ENCODE data around the gene CENPN. TPM values are rescaled to one million over a fixed set of nuclear protein-coding genes. Genes with fewer than 3 reads are reported as not detected.

CENPN gene
- total RNA-seq, 3 donors from 2014 or later (not counting 1 experiment from before 2014, with no cell fraction given) = 6.6 to 11.6 (median 9.0) TPM

GRCh38 chr16:80976946-80977345 lies 30.1 kb upstream of the CENPN start:
- intact Hi-C loops (cut with micrococcal nuclease) = no loop called here
- Mint-ChIP-seq H3K27me3 (ENCODE audit: low read depth in 2 of 2) (no peaks in the 10 kb centered on the region), H3K4me3 (no peak overlapping the region), H3K9me3 (no peaks in the 10 kb centered on the region), H3K27ac (no peak overlapping the region), H3K4me1 (peaks cover 0 to 6% of the 10 kb centered on the region in 2 donors), H3K36me3 (peaks cover 6% of the 10 kb centered on the region)
- no peak overlapping the region for H3K27ac ChIP-seq (ENCODE audit: low read length)
- H3K27me3 ChIP-seq (ENCODE audit: control insufficient read depth, insufficient read depth, low read length) = no peaks in the 10 kb centered on the region
- H3K9me3 ChIP-seq (ENCODE audit: control insufficient read depth, insufficient read depth, low read length) = no peaks in the 10 kb centered on the region
- no peak overlapping the region for H3K4me3 ChIP-seq (ENCODE audit: low read length)
- ATAC-seq (no peak), DNase-seq (no peak)
- no peak for TF ChIP-seq CTCF (IDR thresholded peaks at IDR 0.05)
- no peaks in the 10 kb centered on the region for H3K4me1 ChIP-seq (ENCODE audit: control insufficient read depth, insufficient read depth, low read length)
- peaks cover 23% of the 10 kb centered on the region for H3K36me3 ChIP-seq (ENCODE audit: control insufficient read depth, insufficient read depth, low read length)
- WGBS (ENCODE audit: insufficient coverage) = 100% methylated on average over 1 of the region's 1 CpG

- Histone ChIP-seq H3K4me3 (ENCODE audit: low read length) (no peak overlapping the region), H3K4me1 (ENCODE audit: control insufficient read depth, insufficient read depth, low read length) (no peaks in the 10 kb centered on the region), H3K27ac (ENCODE audit: low read length) (no peak overlapping the region), H3K36me3 (ENCODE audit: control insufficient read depth, insufficient read depth, low read length) (peaks cover 10% of the 10 kb centered on the region), H3K27me3 (ENCODE audit: control insufficient read depth, insufficient read depth, low read length) (no peaks in the 10 kb centered on the region), H3K9me3 (ENCODE audit: control insufficient read depth, insufficient read depth, low read length) (no peaks in the 10 kb centered on the region)
- intact Hi-C loops (cut with micrococcal nuclease) = no loop called here
- DNase-seq (no peak), ATAC-seq (no peak)
- Mint-ChIP-seq H3K9me3 (no peaks in the 10 kb centered on the region), H3K27ac (no peak overlapping the region), H3K27me3 (ENCODE audit: low read depth in 2 of 2) (no peaks in the 10 kb centered on the region), H3K4me3 (no peak overlapping the region), H3K4me1 (peaks cover 5% of the 10 kb centered on the region in 2 donors), H3K36me3 (no peaks in the 10 kb centered on the region)
- no peak for TF ChIP-seq CTCF (IDR thresholded peaks at IDR 0.05)
These were observed 25.9 kb upstream of the CENPN start for GRCh38 chr16:80981103-80981502.

DNA sequence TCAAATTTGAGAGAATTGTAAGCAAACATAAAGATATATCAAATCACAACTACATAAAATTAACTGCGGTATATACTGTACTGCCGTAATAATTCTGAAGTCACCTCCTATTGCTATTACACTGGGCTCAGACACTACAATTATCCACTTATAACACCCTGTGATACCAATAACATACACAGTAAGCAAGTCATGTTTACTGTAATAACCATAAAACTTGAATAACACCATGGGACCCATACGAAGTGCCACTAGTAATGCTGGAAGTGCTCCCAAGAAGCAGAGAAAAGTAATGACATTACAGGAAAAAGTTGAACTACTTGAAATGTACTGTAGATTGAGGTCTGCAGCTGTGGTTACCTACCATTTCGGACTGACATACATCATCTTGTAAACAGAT lies 24.4 kb upstream of the CENPN start:
- TF ChIP-seq CTCF (IDR thresholded peaks at IDR 0.05) = no peak
- Mint-ChIP-seq H3K27me3 (ENCODE audit: low read depth in 2 of 2) (no peaks in the 10 kb centered on the region), H3K36me3 (no peaks in the 10 kb centered on the region), H3K4me3 (no peak overlapping the region), H3K4me1 (peaks cover 11 to 15% of the 10 kb centered on the region in 2 donors), H3K27ac (no peak overlapping the region), H3K9me3 (no peaks in the 10 kb centered on the region)
- DNase-seq = no peak
- WGBS (ENCODE audit: insufficient coverage) = 73% methylated on average over 4 of the region's 4 CpGs
- H3K4me3 ChIP-seq (ENCODE audit: low read length) = no peak overlapping the region
- H3K27me3 ChIP-seq (ENCODE audit: control insufficient read depth, insufficient read depth, low read length) = no peaks in the 10 kb centered on the region
- H3K4me1 ChIP-seq (ENCODE audit: control insufficient read depth, insufficient read depth, low read length) = no peaks in the 10 kb centered on the region
- no peak for ATAC-seq
- no peak overlapping the region for H3K27ac ChIP-seq (ENCODE audit: low read length)
- H3K9me3 ChIP-seq (ENCODE audit: control insufficient read depth, insufficient read depth, low read length) = no peaks in the 10 kb centered on the region
- peaks cover 10% of the 10 kb centered on the region for H3K36me3 ChIP-seq (ENCODE audit: control insufficient read depth, insufficient read depth, low read length)
- intact Hi-C loops (cut with micrococcal nuclease) = no loop called here

DNA sequence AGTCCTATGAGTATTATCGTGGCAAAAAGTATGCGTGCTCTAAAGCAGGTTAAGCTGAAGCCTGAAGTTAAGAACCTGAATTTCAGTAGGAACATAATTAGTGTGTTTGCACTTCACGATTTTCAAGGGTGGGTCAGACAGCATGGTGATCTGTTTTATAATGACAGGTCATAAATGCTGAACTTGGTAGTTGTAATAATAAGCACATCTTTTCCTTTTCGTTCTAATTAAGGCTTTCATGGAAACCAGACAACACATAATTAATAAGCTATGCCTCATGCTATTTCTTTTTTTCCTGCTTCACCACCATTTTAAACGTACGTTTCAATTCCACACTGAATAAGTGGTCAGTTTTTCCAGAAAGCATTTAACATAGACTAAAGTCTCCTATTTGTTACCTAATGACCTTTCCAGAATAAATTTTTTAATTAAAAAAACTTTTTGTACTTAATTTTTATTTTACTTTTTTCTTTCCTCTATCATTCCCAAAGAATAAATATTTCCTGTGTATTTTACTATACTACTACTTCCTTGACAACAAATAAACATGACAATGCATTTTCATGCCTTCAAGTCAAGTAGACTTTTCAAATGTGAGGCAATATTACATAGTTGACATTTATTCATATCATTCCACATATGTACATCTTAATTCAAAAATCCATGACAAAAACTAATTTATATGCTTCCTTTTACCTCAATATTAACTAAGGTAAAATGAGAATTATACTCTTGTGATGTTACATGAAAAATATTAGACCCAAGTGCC lies 22.7 kb upstream of the CENPN start:
- no peak overlapping the region for H3K27ac Mint-ChIP-seq
- no peaks in the 10 kb centered on the region for H3K27me3 Mint-ChIP-seq (ENCODE audit: low read depth in 2 of 2)
- 97% methylated on average over 6 of the region's 6 CpGs for WGBS (ENCODE audit: insufficient coverage)
- H3K4me1 ChIP-seq (ENCODE audit: control insufficient read depth, insufficient read depth, low read length) = no peaks in the 10 kb centered on the region
- intact Hi-C loops (cut with micrococcal nuclease) = no loop called here
- ATAC-seq (no peak), DNase-seq (no peak)
- no peaks in the 10 kb centered on the region for H3K36me3 Mint-ChIP-seq
- peaks cover 13 to 17% of the 10 kb centered on the region in 2 donors for H3K4me1 Mint-ChIP-seq
- TF ChIP-seq CTCF (IDR thresholded peaks at IDR 0.05) = no peak
- H3K9me3 Mint-ChIP-seq = no peaks in the 10 kb centered on the region
- no peaks in the 10 kb centered on the region for H3K9me3 ChIP-seq (ENCODE audit: control insufficient read depth, insufficient read depth, low read length)
- H3K27ac ChIP-seq (ENCODE audit: low read length) = no peak overlapping the region
- H3K36me3 ChIP-seq (ENCODE audit: control insufficient read depth, insufficient read depth, low read length) = peaks cover 7% of the 10 kb centered on the region
- H3K4me3 Mint-ChIP-seq = no peak overlapping the region
- H3K27me3 ChIP-seq (ENCODE audit: control insufficient read depth, insufficient read depth, low read length) = no peaks in the 10 kb centered on the region
- no peak overlapping the region for H3K4me3 ChIP-seq (ENCODE audit: low read length)
